ENCODE data around the gene PRDX5.

- TF ChIP-seq EZH2phosphoT487 (IDR thresholded peaks at IDR 0.05; ENCODE audit: borderline replicate concordance, low read depth, low read length) (no peak), CTCF (conservative IDR thresholded peaks at IDR 0.05; ENCODE audit: low read length) (no peak)
Measured at GRCh38 chr11:64304032-64304315, 13.9 kb upstream of the PRDX5 start.
